K562 (cell line): ENCODE data around the gene NDUFAF8. TPM values are rescaled to one million over a fixed set of nuclear protein-coding genes. Genes with fewer than 3 reads are reported as not detected.

Experiments used
- ATAC-seq: fragments of 200-7000 bp; cut with Tn5 transposase; 3 replicates; pipeline ENCODE4 v1.9.1; 2020; ENCODE audit warnings: moderate library complexity
- BruUV-seq: library from RNA; stranded (reverse); fragments of 400-500 nt; replicated peaks from 2 replicates; lab custom pipeline; 2021; lab: Mats Ljungman, UMichigan
- CTCF ChIA-PET: fragments of 300-600 bp; formaldehyde crosslinking; extraction: SDS; loops from one replicate; lab custom pipeline; 2021; ENCODE audit warnings: low intra/inter-chr PET ratio; lab: Yijun Ruan, JAX
- POLR2A ChIA-PET: fragments of 300-600, 350-650 bp; sonication (Branson Sonifier 250); formaldehyde crosslinking; extraction: SDS; loops from one replicate; lab custom pipeline; 2021; ENCODE audit warnings: antibody characterized with exemption, inconsistent platforms; lab: Yijun Ruan, JAX
- DNase-seq, 4 experiments: peaks; one replicate each; pipeline versions ENCODE4 v3.0.0 to v3.0.0-alpha.2; 2011 to 2018; ENCODE audit warnings: low spot score in 3 of 4, mixed read lengths in 3 of 4; ENCODE audit errors: extremely low read depth in 1 of 4
- FAIRE-seq: peaks from 2 replicates; lab custom pipeline; 2011; peaks lifted over from hg19 to GRCh38; lab: Jason Lieb, UNC
- H2AFZ ChIP-seq: 2 replicates; pipeline ENCODE4 v1.6.0; 2011; ENCODE audit warnings: low read depth, low read length, control low read depth, inconsistent platforms
- H3K27ac ChIP-seq: fragments of 200-600 bp; 3 replicates; pipeline ENCODE4 v1.8.0; 2011; ENCODE audit warnings: low read depth, mild to moderate bottlenecking, control low read depth, inconsistent platforms, low read length, moderate library complexity, mixed read lengths; ENCODE audit errors: extremely low read depth
- H3K27me3 ChIP-seq, 2 experiments: fragments of 300-600 bp in 1 of 2; 2 replicates in 1 of 2; 3 replicates in 1 of 2; pipeline versions ENCODE4 v1.6.0 to v1.8.0; 2011; ENCODE audit warnings: inconsistent platforms in 2 of 2, low read length in 2 of 2, mild to moderate bottlenecking in 1 of 2, mixed read lengths in 1 of 2, moderate library complexity in 1 of 2; ENCODE audit not compliant: control insufficient read depth in 2 of 2, insufficient read depth in 2 of 2
- H3K36me3 ChIP-seq: fragments of 300-600 bp; 3 replicates; pipeline ENCODE4 v1.8.0; 2011; ENCODE audit warnings: mild to moderate bottlenecking, low read length, inconsistent platforms; ENCODE audit not compliant: control insufficient read depth, insufficient read depth
- H3K4me1 ChIP-seq, 2 experiments: fragments of 200-600 bp in 1 of 2; replicated peaks in 1 of 2; 2 replicates in 1 of 2; 3 replicates in 1 of 2; pipeline versions ENCODE4 v1.5.1 to v1.8.0; 2011; ENCODE audit warnings: inconsistent platforms in 2 of 2, low read length in 2 of 2, mild to moderate bottlenecking in 1 of 2, mixed read lengths in 1 of 2, moderate library complexity in 1 of 2; ENCODE audit not compliant: control insufficient read depth in 2 of 2, insufficient read depth in 2 of 2
- H3K4me2 ChIP-seq: 2 replicates; pipeline ENCODE4 v1.6.1; 2011; ENCODE audit warnings: low read length, control low read depth, inconsistent platforms, mixed read lengths; ENCODE audit not compliant: insufficient read depth
- H3K4me3 ChIP-seq: fragments of 200-600 bp; sonication (generic), shearing (Covaris generic); 2 replicates; pipeline ENCODE4 v1.5.1; 2016; ENCODE audit warnings: control low read depth, inconsistent platforms
- H3K79me2 ChIP-seq: fragments of 200-600 bp; 3 replicates; pipeline ENCODE4 v1.8.0; 2011; ENCODE audit warnings: low read length, inconsistent platforms; ENCODE audit not compliant: control insufficient read depth, insufficient read depth
- H3K9ac ChIP-seq, 2 experiments: 2 replicates each; pipeline versions ENCODE4 v1.6.0 to v1.6.1; 2011; ENCODE audit warnings: low read depth in 2 of 2, low read length in 2 of 2, control low read depth in 1 of 2, inconsistent platforms in 1 of 2, mild to moderate bottlenecking in 1 of 2, mixed read lengths in 1 of 2; ENCODE audit not compliant: insufficient read depth in 1 of 2
- H3K9me1 ChIP-seq: one replicate; pipeline ENCODE4 v1.6.0; 2011; ENCODE audit warnings: inconsistent platforms, mild to moderate bottlenecking, low read length, moderate library complexity; ENCODE audit not compliant: control insufficient read depth, insufficient read depth
- H3K9me3 ChIP-seq: replicated peaks from 2 replicates; pipeline ENCODE4 v1.5.1; 2011; ENCODE audit warnings: low read depth, low read length, inconsistent platforms; ENCODE audit not compliant: control insufficient read depth, insufficient read depth
- H4K20me1 ChIP-seq: replicated peaks from 2 replicates; pipeline ENCODE4 v1.6.1; 2011; ENCODE audit warnings: low read length, inconsistent platforms, mixed read lengths; ENCODE audit not compliant: control insufficient read depth, insufficient read depth
- JUNB ChIP-seq: fragments of 450-650 bp; formaldehyde crosslinking; conservative IDR thresholded peaks from 2 replicates; pipeline ENCODE4 v1.4.0; 2020; ENCODE audit warnings: mild to moderate bottlenecking
- POLR2G ChIP-seq: fragments of 200-400 bp; formaldehyde crosslinking; IDR thresholded peaks from 2 replicates; pipeline ENCODE4 v1.6.1; 2017; ENCODE audit warnings: low read depth, mild to moderate bottlenecking, antibody characterized with exemption, low read length, moderate library complexity
- RBFOX2 ChIP-seq: fragments of 200-400 bp; formaldehyde crosslinking; IDR thresholded peaks from 2 replicates; pipeline ENCODE4 v1.6.1; 2017; ENCODE audit warnings: low read depth, mild to moderate bottlenecking, low read length, moderate library complexity
- ZNF121 ChIP-seq: sonication (generic); formaldehyde crosslinking; conservative IDR thresholded peaks from 2 replicates; pipeline ENCODE4 v1.8.0; 2022; ENCODE audit warnings: missing genetic modification reagents
- WGBS: fragments of 100-300 bp; shearing (Covaris generic); methylation state at CpG from one replicate; pipeline ENCODE4 v1.1.6; 2016; ENCODE audit warnings: low coverage, mixed read lengths; ENCODE audit not compliant: insufficient coverage; ENCODE audit errors: missing lambda C conversion rate; 5-methylcytosine and 5-hydroxymethylcytosine counted together
- in situ Hi-C: fragments of 300-500 bp; cut with MboI; formaldehyde crosslinking; loops from 4 replicates; pipeline ENCODE4 v1.15.0; 2018; ENCODE audit warnings: inconsistent platforms, mixed read lengths
- intact Hi-C: fragments of 100-400 bp; cut with micrococcal nuclease; formaldehyde crosslinking; loops from 2 replicates; pipeline ENCODE4 v1.14.2; 2022
- polyA plus RNA-seq, 8 experiments: library from polyadenylated mRNA; depleted of rRNA in 4 of 8; stranded (reverse) in 5 of 8; unstranded in 3 of 8; fragments of >200 nt; fragmentation: Nextera tagmentation in 2 of 8; fragmentation: Illumina TruSeq in 1 of 8; extraction: Ambion mirVana in 2 of 8; extraction: Trizol in 1 of 8; gene quantifications; 2 replicates each; pipeline versions ENCODE4 v1.2.1 to v1.2.3, GENCODE V29; 2011 to 2014; ENCODE audit warnings: inconsistent platforms in 1 of 8, missing spikeins in 1 of 8
- total RNA-seq, 7 experiments: library from RNA; depleted of rRNA in 6 of 7; stranded (reverse); fragments of >200 nt in 6 of 7; fragmentation: Illumina TruSeq in 2 of 7; extraction: Trizol in 2 of 7; gene quantifications; 2 replicates each; pipeline versions ENCODE4 v1.2.1 to v1.2.3, GENCODE V29; 2011 to 2021; ENCODE audit warnings: low replicate concordance in 1 of 7

The NDUFAF8 gene
- total and polyA plus RNA-seq, 9 of the 15 experiments (the other 6 are each of a cell fraction or from before 2014, with no cell fraction given): 13.5 to 144 (median 90.0) TPM

- no peak overlapping the region for H3K4me2 ChIP-seq
- CTCF ChIA-PET: no interaction called here
- H2AFZ ChIP-seq: no peak overlapping the region
- no peak for FAIRE-seq
- BruUV-seq: no TSS peak
- peaks cover 5% of the 10 kb centered on the region; the same call in 1 of the 2 replicates for H4K20me1 ChIP-seq
- WGBS: 92% methylated on average over 27 of the region's 28 CpGs
- peaks cover 0 to 64% of the 10 kb centered on the region in 2 experiments; a peak in 3 of 5 replicates for H3K4me1 ChIP-seq
- in situ Hi-C loops: loop anchor here (5.0 to 25.0 kb wide), 2 partner anchors 110 to 235 kb away; no protein-coding TSS in a partner anchor
- no peaks in the 10 kb centered on the region for H3K9me1 ChIP-seq
- TF ChIP-seq POLR2G (peak; percentile 69), ZNF121 (CRISPR knock-in tag) (no peak), JUNB (CRISPR knock-in tag) (no peak), RBFOX2 (peak; percentile 21; the same call in 1 of the 2 replicates)
- TF ChIP-seq, all 486 proteins: peak for 2
- H3K9me3 ChIP-seq: no peaks in the 10 kb centered on the region
- DNase-seq (no peak), ATAC-seq (no peak)
- no peak overlapping the region for H3K4me3 ChIP-seq
- no peak overlapping the region for H3K27ac ChIP-seq
- 0 out of 3 replicates have a peak, but pooled peaks cover 1% of the 10 kb centered on the region for H3K79me2 ChIP-seq
- peak overlapping the region in 1 of 2 experiments; percentile 79; a peak in 1 of 4 replicates for H3K9ac ChIP-seq
- H3K36me3 ChIP-seq: peaks cover 26% of the 10 kb centered on the region; the same call in 1 of the 3 replicates
- intact Hi-C loops: no loop called here
- no peaks in the 10 kb centered on the region for H3K27me3 ChIP-seq
- POLR2A ChIA-PET: interaction anchor here (0.6 to 1.1 kb wide), 3 partner anchors 17 to 1820 kb away, joined by 3 to 5 read pairs (median 4); no protein-coding TSS in a partner anchor
Observed at GRCh38 chr17:81246679-81247338, 7.7 kb downstream of the NDUFAF8 start.
